ENCODE results near the gene PDE4B.

DNA sequence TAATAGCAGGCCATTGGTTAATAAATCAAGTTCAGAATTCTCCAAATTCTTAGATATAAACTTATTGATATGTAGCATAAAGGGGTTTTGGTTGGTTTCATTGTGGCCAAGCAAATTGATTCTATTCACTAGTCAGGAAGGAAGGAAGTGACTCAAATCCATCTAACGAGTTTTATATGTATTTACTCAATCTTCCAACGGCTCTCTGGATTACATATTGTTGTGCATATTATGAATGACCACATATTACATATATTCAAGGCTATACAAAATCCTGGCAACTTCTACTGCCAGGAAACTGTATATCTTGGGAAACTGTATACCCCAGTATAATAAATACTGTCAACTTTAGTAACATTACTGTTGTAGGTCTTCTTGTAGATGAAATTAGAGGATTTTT is 20.1 kb upstream of the PDE4B start:
- TF ChIP-seq MAFK (IDR thresholded peaks at IDR 0.05; ENCODE audit: partially characterized antibody) (no peak), RFX5 (IDR thresholded peaks at IDR 0.05) (no peak), POLR2A (IDR thresholded peaks at IDR 0.05; ENCODE audit: low read length) (no peak), FOSL2 (IDR thresholded peaks at IDR 0.05) (no peak), FOSL2 (CRISPR knock-in tag; IDR thresholded peaks at IDR 0.05) (no peak), MYC (IDR thresholded peaks at IDR 0.05; ENCODE audit: borderline replicate concordance, low read length) (no peak), RAD21 (conservative IDR thresholded peaks at IDR 0.05 in 1 of 2, IDR thresholded peaks at IDR 0.05 in 1 of 2) (no peak), CHD4 (IDR thresholded peaks at IDR 0.05; ENCODE audit: borderline replicate concordance) (no peak)
- TF ChIP-seq, protein P1, sequence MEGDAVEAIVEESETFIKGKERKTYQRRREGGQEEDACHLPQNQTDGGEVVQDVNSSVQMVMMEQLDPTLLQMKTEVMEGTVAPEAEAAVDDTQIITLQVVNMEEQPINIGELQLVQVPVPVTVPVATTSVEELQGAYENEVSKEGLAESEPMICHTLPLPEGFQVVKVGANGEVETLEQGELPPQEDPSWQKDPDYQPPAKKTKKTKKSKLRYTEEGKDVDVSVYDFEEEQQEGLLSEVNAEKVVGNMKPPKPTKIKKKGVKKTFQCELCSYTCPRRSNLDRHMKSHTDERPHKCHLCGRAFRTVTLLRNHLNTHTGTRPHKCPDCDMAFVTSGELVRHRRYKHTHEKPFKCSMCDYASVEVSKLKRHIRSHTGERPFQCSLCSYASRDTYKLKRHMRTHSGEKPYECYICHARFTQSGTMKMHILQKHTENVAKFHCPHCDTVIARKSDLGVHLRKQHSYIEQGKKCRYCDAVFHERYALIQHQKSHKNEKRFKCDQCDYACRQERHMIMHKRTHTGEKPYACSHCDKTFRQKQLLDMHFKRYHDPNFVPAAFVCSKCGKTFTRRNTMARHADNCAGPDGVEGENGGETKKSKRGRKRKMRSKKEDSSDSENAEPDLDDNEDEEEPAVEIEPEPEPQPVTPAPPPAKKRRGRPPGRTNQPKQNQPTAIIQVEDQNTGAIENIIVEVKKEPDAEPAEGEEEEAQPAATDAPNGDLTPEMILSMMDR (IDR thresholded peaks at IDR 0.05), result no peak

Data from A549 (cell line).